Activated CD4-positive, CD25-positive, alpha-beta regulatory T cell (primary cell): ENCODE measurements around the gene TMEM225B.
"Not testable (repeated sequence)": the region's sequence is repeated elsewhere in the genome, so short reads cannot be mapped to it uniquely, and the experiment has no call there.

Experiments
- DNase-seq, 4 experiments: peaks; one replicate each; lab custom pipeline; 2025; lab: John Stamatoyannopoulos, UW

The TMEM225B gene

GRCh38 chr7:99654626-99655025 is 56.6 kb downstream of the TMEM225B start:
- DNase-seq: not testable (repeated sequence)

DNA sequence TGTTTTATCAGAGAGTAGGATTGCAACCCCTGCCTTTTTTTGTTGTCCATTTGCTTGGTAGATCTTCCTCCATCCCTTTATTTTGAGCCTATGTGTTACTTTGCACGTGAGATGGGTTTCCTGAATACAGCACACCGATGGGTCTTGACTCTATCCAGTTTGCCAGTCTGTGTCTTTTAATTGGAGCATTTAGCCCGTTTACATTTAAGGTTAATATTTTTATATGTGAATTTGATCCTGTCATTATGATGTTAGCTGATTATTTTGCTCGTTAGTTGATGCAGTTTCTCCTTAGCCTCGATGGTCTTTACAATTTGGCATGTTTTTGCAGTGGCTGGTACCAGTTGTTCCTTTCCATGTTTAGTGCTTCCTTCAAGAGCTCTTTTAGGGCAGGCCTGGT is 59.8 kb downstream of the TMEM225B start:
- not testable (repeated sequence) for DNase-seq
